NCI-H446 treated with DMSO at 0.1 percent for 48 hours (cell line): ENCODE results near the gene SHB.
A peak's percentile ranks its signal among the peaks of the same experiment; 100 is the strongest.
"Not testable (repeated sequence)": the region's sequence is repeated elsewhere in the genome, so short reads cannot be mapped to it uniquely, and the experiment has no call there.

Source experiments
- DNase-seq: peaks from one replicate; lab custom pipeline; 2025; lab: John Stamatoyannopoulos, UW

The SHB gene

GRCh38 chr9:37918665-37919170 is 150.3 kb downstream of the SHB start:
- DNase-seq, result no peak

DNA sequence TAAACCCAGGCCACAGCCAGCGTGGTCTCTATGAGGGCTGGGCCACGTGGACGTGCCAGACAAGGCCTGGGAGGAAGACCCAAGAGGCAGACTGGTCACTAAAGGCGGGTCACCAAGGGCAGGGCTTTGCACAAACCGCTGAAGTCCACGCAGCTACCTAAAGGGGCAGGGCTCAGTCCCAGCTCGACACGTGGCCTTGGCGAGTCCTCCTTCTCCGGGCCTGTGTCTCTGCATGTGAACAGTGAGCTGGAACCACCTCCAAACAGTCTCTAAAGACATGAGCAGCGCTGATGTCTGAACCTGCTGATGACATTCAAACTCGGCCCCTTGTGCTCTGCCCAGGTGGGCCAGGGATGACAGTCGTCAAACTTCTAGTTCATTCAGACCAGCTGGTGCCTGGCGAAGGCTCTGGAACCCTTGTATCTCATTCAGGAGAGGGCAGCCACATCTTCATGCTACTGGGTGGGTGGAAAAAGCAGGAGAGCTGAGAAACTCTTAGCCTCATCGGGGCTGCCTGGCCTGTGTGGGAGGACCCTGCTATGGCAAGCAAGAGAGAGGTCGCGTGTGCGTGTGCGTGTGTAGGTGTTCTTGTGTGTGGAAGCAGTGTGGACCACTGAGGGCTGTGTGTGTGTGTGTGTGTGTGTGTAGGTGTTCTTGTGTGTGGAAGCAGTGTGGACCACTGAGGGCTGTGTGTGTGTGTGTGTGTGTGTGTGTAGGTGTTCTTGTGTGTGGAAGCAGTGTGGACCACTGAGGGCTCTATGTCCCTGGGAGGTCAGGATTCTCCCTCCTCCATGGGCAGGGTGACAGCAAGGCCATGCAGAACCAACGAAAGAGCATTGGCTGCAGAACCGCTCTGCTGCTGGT is 151.0 kb downstream of the SHB start:
- no peak for DNase-seq

- DNase-seq, result no peak
Measured at GRCh38 chr9:37917313-37917731, 151.7 kb downstream of the SHB start.

DNA sequence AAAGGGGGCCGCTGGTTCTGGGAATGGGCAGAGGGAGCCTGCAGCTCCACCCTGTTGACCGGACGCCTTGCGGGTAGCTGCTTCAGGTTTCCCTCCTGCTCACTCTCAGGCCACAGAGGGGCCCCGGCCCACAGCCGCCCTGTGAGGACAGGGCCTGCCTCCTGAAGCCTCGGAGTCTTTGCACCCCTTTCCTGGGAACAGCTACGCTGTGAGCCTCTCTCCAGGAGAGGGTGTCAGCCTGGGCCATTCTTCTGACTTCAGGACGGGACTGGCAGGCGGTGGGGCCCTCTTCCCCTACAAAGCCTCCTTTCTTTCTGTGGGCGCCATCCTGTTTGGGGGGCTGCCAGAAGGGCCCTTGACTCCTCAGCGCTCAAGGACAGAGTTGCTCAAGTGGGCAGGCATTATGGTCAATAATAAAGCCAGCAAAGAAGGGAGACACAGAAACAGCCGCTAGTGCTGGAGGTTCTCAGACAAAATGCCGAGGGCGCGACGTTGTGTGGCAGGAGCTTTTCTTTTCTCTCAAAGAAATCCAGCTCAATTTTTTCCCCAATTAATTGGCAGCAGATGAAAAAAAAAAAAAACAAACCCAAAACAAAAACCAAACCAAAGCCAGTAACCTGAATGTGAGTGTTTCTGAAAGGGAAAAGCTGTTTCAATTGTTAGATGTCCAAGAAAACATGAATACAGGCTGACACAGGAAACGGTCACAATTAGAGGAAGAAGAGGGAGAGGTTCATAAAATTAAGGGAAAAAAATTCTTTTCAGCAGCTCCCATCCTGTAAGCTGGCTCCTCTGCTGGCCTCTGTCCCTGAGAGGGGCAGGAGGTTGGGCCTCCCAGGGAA is 152.3 kb downstream of the SHB start:
- DNase-seq, result no peak

- no peak for DNase-seq
Measured at GRCh38 chr9:37915911-37916470, 153.0 kb downstream of the SHB start.

GRCh38 chr9:37914701-37915358 is 154.2 kb downstream of the SHB start:
- no peak for DNase-seq

DNA sequence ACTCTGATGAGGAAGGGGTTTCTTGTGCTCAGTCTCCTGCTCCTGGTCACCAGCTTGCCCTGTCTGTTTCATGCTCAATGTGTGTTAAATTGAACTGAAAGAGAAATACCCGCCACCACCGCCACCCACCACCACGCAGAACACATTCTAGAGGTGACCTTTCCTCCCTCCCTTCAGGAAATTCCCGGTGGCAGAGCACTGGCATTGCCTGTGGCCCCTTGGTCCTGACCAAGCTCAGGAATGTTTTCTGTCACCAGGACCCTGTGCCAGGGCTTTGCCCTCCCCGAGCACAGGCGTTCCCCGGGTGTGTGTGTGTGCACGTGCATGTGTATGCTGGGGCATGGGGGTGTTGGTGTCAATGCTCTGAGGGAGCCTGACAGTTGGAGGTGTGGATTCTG is 154.9 kb downstream of the SHB start:
- DNase-seq, result no peak

- DNase-seq, result peak; percentile 26
Measured at GRCh38 chr9:37913480-37914153, 155.4 kb downstream of the SHB start.

DNA sequence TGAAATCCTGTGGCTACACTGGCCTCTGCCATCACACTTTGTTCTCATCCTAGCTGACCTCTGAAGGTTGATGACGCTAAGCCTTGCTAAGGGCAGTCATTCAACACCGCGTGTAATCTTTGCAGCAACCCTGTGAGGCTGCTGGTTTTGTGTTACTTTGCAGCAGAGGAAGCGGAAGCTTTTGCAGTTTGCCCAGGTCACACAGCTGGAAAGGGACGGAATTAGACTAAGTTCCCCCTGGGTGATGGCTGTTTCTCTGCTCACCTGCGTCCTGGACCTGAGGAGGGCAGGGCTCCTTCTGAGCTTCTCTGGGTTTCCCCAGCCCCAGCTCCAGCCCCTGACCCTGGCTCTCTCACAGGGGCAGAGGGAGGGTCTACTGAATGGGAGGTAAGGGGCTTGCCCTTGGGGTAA is 157.8 kb downstream of the SHB start:
- no peak for DNase-seq

GRCh38 chr9:37910271-37910670 is 158.8 kb downstream of the SHB start:
- DNase-seq, result no peak

DNA sequence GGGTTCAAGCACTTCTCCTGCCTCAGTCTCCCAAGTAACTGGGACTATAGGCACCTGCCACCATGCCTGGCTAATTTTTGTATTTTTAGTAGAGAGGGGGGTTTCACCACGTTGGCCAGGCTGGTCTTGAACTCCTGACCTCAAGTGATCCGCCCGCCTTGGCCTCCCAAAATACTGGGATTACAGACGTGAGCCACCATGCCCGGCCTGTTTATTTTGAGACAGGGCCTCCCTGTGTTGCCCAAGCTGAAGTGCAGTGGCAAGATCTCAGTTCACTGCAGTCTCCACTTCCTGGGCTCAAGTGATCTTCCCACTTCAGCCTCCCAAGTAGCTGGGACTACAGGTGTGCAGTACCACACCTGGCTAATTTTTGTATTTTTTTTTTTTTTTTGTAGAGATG is 159.2 kb downstream of the SHB start:
- DNase-seq, result not testable (repeated sequence)

DNA sequence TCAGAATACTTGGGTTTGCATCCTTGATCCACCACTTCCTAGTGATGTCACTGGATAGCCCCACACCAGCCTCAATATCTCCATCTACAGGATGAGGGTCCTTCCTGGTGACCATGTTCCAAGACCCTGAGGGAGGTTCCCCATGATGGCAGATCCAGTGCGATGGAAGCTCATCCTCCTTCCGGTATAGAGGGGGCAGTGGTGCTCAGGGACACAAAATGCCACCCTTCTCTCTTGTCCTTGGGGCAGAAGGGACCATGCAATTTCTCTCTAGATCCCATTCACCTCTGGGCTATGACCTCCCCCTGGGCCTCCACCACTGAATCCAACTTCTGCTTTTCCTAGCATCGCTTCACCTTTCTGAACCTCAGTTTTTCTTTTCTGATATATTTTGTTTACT is 159.7 kb downstream of the SHB start:
- DNase-seq, result no peak

DNA sequence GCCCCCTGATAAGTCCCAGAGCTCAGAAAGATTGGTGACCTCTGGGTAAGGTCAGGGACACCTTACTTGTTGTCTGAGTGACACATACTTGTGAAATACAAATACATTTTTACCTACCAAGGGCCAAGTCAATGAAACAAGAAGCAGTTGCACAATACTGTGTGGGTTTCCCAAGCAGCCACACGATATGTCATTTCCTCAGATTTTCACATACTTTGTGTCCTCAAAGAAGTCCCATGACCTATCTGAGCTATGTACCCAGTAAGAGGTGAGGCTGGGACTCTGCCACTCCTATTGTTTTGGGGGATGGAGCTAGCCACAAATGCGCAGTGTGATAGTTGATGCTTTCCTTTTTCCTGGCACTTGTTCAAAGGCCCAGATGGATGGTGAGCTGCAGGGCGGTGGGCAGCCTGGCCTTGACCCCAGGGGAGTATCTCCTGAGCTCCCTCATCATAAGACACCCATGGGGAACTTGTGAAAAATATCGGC is 160.3 kb downstream of the SHB start:
- DNase-seq, result no peak

DNA sequence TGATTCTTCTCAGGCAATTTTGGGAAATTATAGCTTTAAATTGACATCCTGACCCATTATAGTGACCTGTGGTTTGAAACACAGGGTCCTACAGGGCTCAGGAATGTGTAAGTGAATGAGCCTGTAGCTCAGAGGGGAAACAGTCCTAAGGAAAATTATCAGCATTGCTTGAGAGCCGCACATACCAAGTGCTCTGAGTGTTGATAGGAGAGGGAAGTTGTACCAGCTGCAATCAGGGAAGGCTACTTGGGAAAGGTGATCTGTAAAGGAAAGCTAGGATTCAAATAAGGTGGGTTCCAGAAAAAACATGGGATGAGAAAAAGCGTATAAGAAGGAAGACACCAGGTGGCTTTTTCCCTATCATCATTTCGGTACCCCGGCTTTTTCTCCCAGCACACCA is 160.7 kb downstream of the SHB start:
- DNase-seq, result no peak

GRCh38 chr9:37906312-37907239 is 162.5 kb downstream of the SHB start:
- no peak for DNase-seq

- DNase-seq, result no peak
Measured at GRCh38 chr9:37905776-37906175, 163.3 kb downstream of the SHB start.

DNA sequence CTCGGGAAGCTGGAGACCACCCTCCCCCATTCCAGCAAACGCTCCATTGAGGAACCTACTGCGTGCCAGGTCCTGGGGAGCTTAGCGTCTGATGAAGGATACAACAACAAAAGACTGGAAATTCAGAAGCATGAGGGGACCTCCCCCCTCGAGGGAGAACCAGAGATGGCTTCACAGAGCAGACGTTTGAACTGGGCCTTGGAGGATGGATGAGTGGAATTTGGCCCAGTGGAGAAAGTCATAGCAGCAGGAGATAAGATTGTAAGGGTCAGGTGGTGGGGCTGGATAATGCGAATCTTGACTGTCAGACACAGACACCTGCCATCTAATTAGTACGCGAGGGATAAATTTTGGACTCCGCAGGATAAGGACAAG is 163.9 kb downstream of the SHB start:
- no peak for DNase-seq

GRCh38 chr9:37904445-37905130 is 164.4 kb downstream of the SHB start:
- DNase-seq, result no peak

GRCh38 chr9:37903647-37904444 is 165.2 kb downstream of the SHB start, which contains the start of gene SLC25A51:
TSS of gene SLC25A51 (minus strand) at chr9:37904127. CDS start at chr9:37888550, 15,577 bp downstream.
- DNase-seq, result peak; percentile 80
